Lower leg skin (tissue), 3 donors: ENCODE results near the gene COX4I2.

Experiments used
- CTCF ChIP-seq, 3 donors: fragments of 450-650 bp; IDR thresholded peaks; one replicate each; pipeline ENCODE4 v1.5.1; 2016; ENCODE audit warnings: antibody characterized with exemption in 3 of 3, mild to moderate bottlenecking in 3 of 3, moderate library complexity in 2 of 3
- POLR2A ChIP-seq, 2 donors: fragments of 450-650 bp; IDR thresholded peaks; one replicate each; pipeline ENCODE4 v1.6.1; 2016 to 2017; ENCODE audit warnings: antibody characterized with exemption in 2 of 2, mild to moderate bottlenecking in 1 of 2, moderate library complexity in 1 of 2

GRCh38 chr20:31602431-31602778 is 35.3 kb upstream of the COX4I2 start:
- TF ChIP-seq POLR2A (IDR thresholded peaks at IDR 0.05) = no peak
- TF ChIP-seq CTCF (IDR thresholded peaks at IDR 0.05) = no peak
